ENCODE data around the gene ORMDL1.

Gene ORMDL1

GRCh38 chr2:189783927-189784867 is at the start of gene ORMDL1, which contains the start of gene PMS1:
Gene ORMDL1, minus strand, starts transcription at chr2:189784339. Its CDS starts 1,744 bp downstream, at chr2:189782595.
Gene PMS1, plus strand, starts transcription at chr2:189784450. Its CDS starts 7,360 bp downstream, at chr2:189791810.
- peak; percentile 89 for DNase-seq

- DNase-seq = no peak
Observed at GRCh38 chr2:189830510-189830909, 46.4 kb upstream of the ORMDL1 start.

- no peak for DNase-seq
Observed at GRCh38 chr2:189829102-189829833, 45.1 kb upstream of the ORMDL1 start.

- DNase-seq = no peak
Observed at GRCh38 chr2:189826039-189826438, 41.9 kb upstream of the ORMDL1 start.

GRCh38 chr2:189824694-189825396 is 40.7 kb upstream of the ORMDL1 start:
- no peak for DNase-seq

GRCh38 chr2:189821953-189822748 is 38.0 kb upstream of the ORMDL1 start:
- DNase-seq = no peak

- DNase-seq = no peak
Observed at GRCh38 chr2:189819297-189819704, 35.2 kb upstream of the ORMDL1 start.

- no peak for DNase-seq
Observed at GRCh38 chr2:189818249-189819038, 34.3 kb upstream of the ORMDL1 start.

GRCh38 chr2:189803431-189803830 is 19.3 kb upstream of the ORMDL1 start:
- no peak for DNase-seq

GRCh38 chr2:189802396-189802912 is 18.3 kb upstream of the ORMDL1 start:
- DNase-seq = no peak

GRCh38 chr2:189799531-189799930 is 15.4 kb upstream of the ORMDL1 start:
- no peak for DNase-seq

GRCh38 chr2:189799030-189799331 is 14.8 kb upstream of the ORMDL1 start:
- DNase-seq = no peak

- DNase-seq = peak; percentile 50
Observed at GRCh38 chr2:189798312-189799029, 14.3 kb upstream of the ORMDL1 start.

GRCh38 chr2:189797902-189798301 is 13.8 kb upstream of the ORMDL1 start:
- no peak for DNase-seq

- no peak for DNase-seq
Observed at GRCh38 chr2:189794310-189794709, 10.2 kb upstream of the ORMDL1 start.

- DNase-seq = no peak
Observed at GRCh38 chr2:189791338-189792042, 7.4 kb upstream of the ORMDL1 start.

- DNase-seq = peak; percentile 42
Observed at GRCh38 chr2:189783451-189783926, 650 bp downstream of the ORMDL1 start.

GRCh38 chr2:189782221-189782671 is 1.9 kb downstream of the ORMDL1 start:
- no peak for DNase-seq

GRCh38 chr2:189772212-189772611 is 11.9 kb downstream of the ORMDL1 start:
- DNase-seq = no peak
